Liver (tissue), 9 donors: Measurements from ENCODE around the gene ABLIM1. TPM values are rescaled to one million over a fixed set of nuclear protein-coding genes. Genes with fewer than 3 reads are reported as not detected.

Source experiments
- DNase-seq: peaks from one replicate; pipeline ENCODE4 v3.0.0-alpha.2; 2017; ENCODE audit warnings: low spot score
- H3K27ac ChIP-seq, 2 donors: one replicate each; pipeline ENCODE4 v1.7.0; 2013; ENCODE audit warnings: inconsistent platforms in 2 of 2, low read length in 2 of 2, control low read depth in 1 of 2, low read depth in 1 of 2, mild to moderate bottlenecking in 1 of 2
- H3K27me3 ChIP-seq, 4 donors: one replicate each; pipeline versions ENCODE4 v1.6.1 to v1.7.0; 2013; ENCODE audit warnings: low read length in 3 of 4, inconsistent platforms in 1 of 4, mild to moderate bottlenecking in 1 of 4, moderate library complexity in 1 of 4; ENCODE audit not compliant: control insufficient read depth in 4 of 4, insufficient read depth in 4 of 4
- H3K36me3 ChIP-seq, 4 donors: one replicate each; pipeline versions ENCODE4 v1.6.1 to v1.7.0; 2013; ENCODE audit warnings: low read length in 3 of 4, mild to moderate bottlenecking in 3 of 4, low read depth in 1 of 4, moderate library complexity in 1 of 4; ENCODE audit not compliant: control insufficient read depth in 4 of 4, insufficient read depth in 3 of 4
- H3K4me1 ChIP-seq, 4 donors: one replicate each; pipeline versions ENCODE4 v1.6.1 to v1.7.0; 2013; ENCODE audit warnings: low read length in 3 of 4, mild to moderate bottlenecking in 3 of 4, moderate library complexity in 1 of 4; ENCODE audit not compliant: control insufficient read depth in 4 of 4, insufficient read depth in 4 of 4
- H3K4me3 ChIP-seq, 3 donors: one replicate each; pipeline versions ENCODE4 v1.6.1 to v1.7.0; 2013; ENCODE audit warnings: low read length in 3 of 3, control low read depth in 1 of 3, low read depth in 1 of 3, mild to moderate bottlenecking in 1 of 3
- H3K9ac ChIP-seq, 2 donors: one replicate each; pipeline ENCODE4 v1.7.0; 2013; ENCODE audit warnings: low read length in 2 of 2, mild to moderate bottlenecking in 2 of 2, moderate library complexity in 2 of 2, control low read depth in 1 of 2, low read depth in 1 of 2
- H3K9me3 ChIP-seq, 4 donors: one replicate each; pipeline versions ENCODE4 v1.6.1 to v1.7.0; 2013; ENCODE audit warnings: low read length in 3 of 4; ENCODE audit not compliant: control insufficient read depth in 4 of 4
- ATF3 ChIP-seq: IDR thresholded peaks from 2 replicates; pipeline ENCODE4 v1.6.1; 2016; ENCODE audit warnings: antibody characterized with exemption
- EGR1 ChIP-seq, 2 donors: IDR thresholded peaks; 2 replicates each; pipeline ENCODE4 v1.6.1; 2016 to 2018; ENCODE audit warnings: antibody characterized with exemption in 2 of 2, low read depth in 2 of 2
- FOXA1 ChIP-seq: IDR thresholded peaks from 2 replicates; pipeline ENCODE4 v1.6.1; 2016; ENCODE audit warnings: antibody characterized with exemption
- FOXA2 ChIP-seq: IDR thresholded peaks from 2 replicates; pipeline ENCODE4 v1.6.1; 2016; ENCODE audit warnings: antibody characterized with exemption
- GABPA ChIP-seq, 2 donors: IDR thresholded peaks in 1 of 2; conservative IDR thresholded peaks in 1 of 2; 2 replicates each; pipeline ENCODE4 v1.6.1; 2016; ENCODE audit warnings: antibody characterized with exemption in 2 of 2, mild to moderate bottlenecking in 1 of 2, moderate library complexity in 1 of 2
- JUND ChIP-seq, 2 donors: IDR thresholded peaks; 2 replicates each; pipeline ENCODE4 v1.6.1; 2016; ENCODE audit warnings: antibody characterized with exemption in 2 of 2
- NR2F2 ChIP-seq: IDR thresholded peaks from 2 replicates; pipeline ENCODE4 v1.6.1; 2016; ENCODE audit warnings: antibody characterized with exemption
- RAD21 ChIP-seq, 2 donors: IDR thresholded peaks; 2 replicates each; pipeline ENCODE4 v1.6.1; 2016; ENCODE audit warnings: antibody characterized with exemption in 2 of 2, mild to moderate bottlenecking in 2 of 2
- REST ChIP-seq: IDR thresholded peaks from 2 replicates; pipeline ENCODE4 v1.6.1; 2016; ENCODE audit warnings: antibody characterized with exemption, mild to moderate bottlenecking
- RXRA ChIP-seq, 2 donors: IDR thresholded peaks; 2 replicates each; pipeline ENCODE4 v1.6.1; 2017 to 2018; ENCODE audit warnings: antibody characterized with exemption in 2 of 2, mild to moderate bottlenecking in 1 of 2
- SP1 ChIP-seq: IDR thresholded peaks from 2 replicates; pipeline ENCODE4 v1.6.1; 2018; ENCODE audit warnings: antibody characterized with exemption, mild to moderate bottlenecking
- YY1 ChIP-seq: IDR thresholded peaks from 2 replicates; pipeline ENCODE4 v1.6.1; 2016; ENCODE audit warnings: antibody characterized with exemption, mild to moderate bottlenecking
- WGBS: extraction: QIAGEN DNeasy Blood & Tissue Kit; methylation state at CpG from one replicate; pipeline ENCODE4 v1.1.7; 2013; 5-methylcytosine and 5-hydroxymethylcytosine counted together
- polyA plus RNA-seq, 2 donors: library from polyadenylated mRNA; stranded (reverse) in 1 of 2; unstranded in 1 of 2; fragments of 200-250 nt in 1 of 2; fragments of >200 nt in 1 of 2; fragmentation: Nextera tagmentation in 1 of 2; extraction: Ambion mirVana in 1 of 2; gene quantifications; one replicate each; pipeline versions ENCODE4 v1.2.1 to v1.2.3, GENCODE V29; 2013 to 2015
- total RNA-seq, 2 donors: library from RNA; depleted of rRNA; stranded (reverse); fragments of >200 nt; gene quantifications; one replicate each; pipeline ENCODE4 v1.2.3, GENCODE V29; 2014
- TF ChIP-seq, protein P1 (sequence below): IDR thresholded peaks from 2 replicates; pipeline ENCODE4 v1.6.1; 2016; ENCODE audit warnings: antibody characterized with exemption
- TF ChIP-seq, protein P2 (sequence below): IDR thresholded peaks from 2 replicates; pipeline ENCODE4 v1.6.1; 2016; ENCODE audit warnings: antibody characterized with exemption
- TF ChIP-seq, protein P3 (sequence below): fragments of 150-350 bp; IDR thresholded peaks from 2 replicates; pipeline ENCODE4 v1.5.1; 2017; ENCODE audit warnings: improper control_type of control experiment, low read depth, low read length; ENCODE audit not compliant: missing input control
- donor health status: healthy.
- donor health status: healthy.
- donor health status: healthy.
- donor health status: healthy.
- donor health status: healthy.

The ABLIM1 gene
- total and polyA plus RNA-seq, 4 donors: 10.9 to 31.3 (median 13.1) TPM

- Histone ChIP-seq H3K27me3 (no peaks in the 10 kb centered on the region), H3K9ac (peak overlapping the region in 1 of 2 donors; percentile 21), H3K27ac (peak overlapping the region in 1 of 2 donors; percentile 19), H3K4me1 (peaks cover 0 to 31% (median 17%) of the 10 kb centered on the region in 4 donors), H3K9me3 (no peaks in the 10 kb centered on the region), H3K4me3 (no peak overlapping the region), H3K36me3 (no peaks in the 10 kb centered on the region)
- DNase-seq: no peak
- WGBS: 64% methylated on average over 7 of the region's 7 CpGs
- no peak for TF ChIP-seq SP1
- no peak for TF ChIP-seq REST
- TF ChIP-seq, protein P1, sequence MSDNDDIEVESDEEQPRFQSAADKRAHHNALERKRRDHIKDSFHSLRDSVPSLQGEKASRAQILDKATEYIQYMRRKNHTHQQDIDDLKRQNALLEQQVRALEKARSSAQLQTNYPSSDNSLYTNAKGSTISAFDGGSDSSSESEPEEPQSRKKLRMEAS: no peak
- TF ChIP-seq YY1: no peak
- TF ChIP-seq GABPA (IDR thresholded peaks at IDR 0.05 in 1 of 2, conservative IDR thresholded peaks at IDR 0.05 in 1 of 2): no peak
- TF ChIP-seq RXRA (IDR thresholded peaks at IDR 0.05): no peak
- no peak for TF ChIP-seq ATF3
- TF ChIP-seq JUND (IDR thresholded peaks at IDR 0.05): no peak
- TF ChIP-seq, protein P2, sequence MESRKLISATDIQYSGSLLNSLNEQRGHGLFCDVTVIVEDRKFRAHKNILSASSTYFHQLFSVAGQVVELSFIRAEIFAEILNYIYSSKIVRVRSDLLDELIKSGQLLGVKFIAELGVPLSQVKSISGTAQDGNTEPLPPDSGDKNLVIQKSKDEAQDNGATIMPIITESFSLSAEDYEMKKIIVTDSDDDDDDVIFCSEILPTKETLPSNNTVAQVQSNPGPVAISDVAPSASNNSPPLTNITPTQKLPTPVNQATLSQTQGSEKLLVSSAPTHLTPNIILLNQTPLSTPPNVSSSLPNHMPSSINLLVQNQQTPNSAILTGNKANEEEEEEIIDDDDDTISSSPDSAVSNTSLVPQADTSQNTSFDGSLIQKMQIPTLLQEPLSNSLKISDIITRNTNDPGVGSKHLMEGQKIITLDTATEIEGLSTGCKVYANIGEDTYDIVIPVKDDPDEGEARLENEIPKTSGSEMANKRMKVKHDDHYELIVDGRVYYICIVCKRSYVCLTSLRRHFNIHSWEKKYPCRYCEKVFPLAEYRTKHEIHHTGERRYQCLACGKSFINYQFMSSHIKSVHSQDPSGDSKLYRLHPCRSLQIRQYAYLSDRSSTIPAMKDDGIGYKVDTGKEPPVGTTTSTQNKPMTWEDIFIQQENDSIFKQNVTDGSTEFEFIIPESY: no peak
- TF ChIP-seq, protein P3, sequence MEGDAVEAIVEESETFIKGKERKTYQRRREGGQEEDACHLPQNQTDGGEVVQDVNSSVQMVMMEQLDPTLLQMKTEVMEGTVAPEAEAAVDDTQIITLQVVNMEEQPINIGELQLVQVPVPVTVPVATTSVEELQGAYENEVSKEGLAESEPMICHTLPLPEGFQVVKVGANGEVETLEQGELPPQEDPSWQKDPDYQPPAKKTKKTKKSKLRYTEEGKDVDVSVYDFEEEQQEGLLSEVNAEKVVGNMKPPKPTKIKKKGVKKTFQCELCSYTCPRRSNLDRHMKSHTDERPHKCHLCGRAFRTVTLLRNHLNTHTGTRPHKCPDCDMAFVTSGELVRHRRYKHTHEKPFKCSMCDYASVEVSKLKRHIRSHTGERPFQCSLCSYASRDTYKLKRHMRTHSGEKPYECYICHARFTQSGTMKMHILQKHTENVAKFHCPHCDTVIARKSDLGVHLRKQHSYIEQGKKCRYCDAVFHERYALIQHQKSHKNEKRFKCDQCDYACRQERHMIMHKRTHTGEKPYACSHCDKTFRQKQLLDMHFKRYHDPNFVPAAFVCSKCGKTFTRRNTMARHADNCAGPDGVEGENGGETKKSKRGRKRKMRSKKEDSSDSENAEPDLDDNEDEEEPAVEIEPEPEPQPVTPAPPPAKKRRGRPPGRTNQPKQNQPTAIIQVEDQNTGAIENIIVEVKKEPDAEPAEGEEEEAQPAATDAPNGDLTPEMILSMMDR: no peak
- TF ChIP-seq NR2F2: no peak
- no peak for TF ChIP-seq RAD21 (IDR thresholded peaks at IDR 0.05)
- TF ChIP-seq EGR1 (IDR thresholded peaks at IDR 0.05; ENCODE audit: low read depth in 2 of 2): no peak
- no peak for TF ChIP-seq FOXA2
- no peak for TF ChIP-seq FOXA1
Observed at GRCh38 chr10:114635101-114635500, 23.0 kb downstream of the ABLIM1 start.

GRCh38 chr10:114634609-114634979 lies 23.5 kb downstream of the ABLIM1 start:
- H3K27me3 ChIP-seq: no peaks in the 10 kb centered on the region
- TF ChIP-seq ATF3: no peak
- TF ChIP-seq RAD21 (IDR thresholded peaks at IDR 0.05): peak in 1 of 2 donors; percentile 25
- no peak for TF ChIP-seq REST
- TF ChIP-seq, protein P2: no peak
- peak; percentile 85 to 94 for TF ChIP-seq JUND (IDR thresholded peaks at IDR 0.05)
- TF ChIP-seq GABPA (IDR thresholded peaks at IDR 0.05 in 1 of 2, conservative IDR thresholded peaks at IDR 0.05 in 1 of 2): no peak
- peaks cover 0 to 36% (median 17%) of the 10 kb centered on the region in 4 donors for H3K4me1 ChIP-seq
- WGBS: 50% methylated on average over 4 of the region's 4 CpGs
- H3K9ac ChIP-seq: no peak overlapping the region
- peak overlapping the region; percentile 19 to 45 for H3K27ac ChIP-seq
- no peak for DNase-seq
- no peak overlapping the region for H3K4me3 ChIP-seq
- no peaks in the 10 kb centered on the region for H3K9me3 ChIP-seq
- H3K36me3 ChIP-seq: no peaks in the 10 kb centered on the region
